Ovary (tissue), 3 donors: ENCODE data around the gene SPRN.
"Not testable (repeated sequence)": the region's sequence is repeated elsewhere in the genome, so short reads cannot be mapped to it uniquely, and the experiment has no call there.

Source experiments
- EP300 ChIP-seq: sonication (generic); formaldehyde crosslinking; IDR thresholded peaks from one replicate; pipeline ENCODE4 v1.6.1; 2017; ENCODE audit warnings: antibody characterized with exemption
- POLR2A ChIP-seq: fragments of 450-650 bp; IDR thresholded peaks from one replicate; pipeline ENCODE4 v1.6.1; 2017; ENCODE audit warnings: antibody characterized with exemption, mild to moderate bottlenecking, moderate library complexity
- TF ChIP-seq, protein P1 (sequence below), 3 donors: fragments of 450-650 bp in 2 of 3; fragments of 200-600 bp in 1 of 3; IDR thresholded peaks; one replicate each; pipeline versions ENCODE4 v1.5.1 to v1.8.0; 2016 to 2022; ENCODE audit warnings: antibody characterized with exemption in 3 of 3, mild to moderate bottlenecking in 1 of 3
- donor health status: DM: no; HTN: no; CAD: no.

DNA sequence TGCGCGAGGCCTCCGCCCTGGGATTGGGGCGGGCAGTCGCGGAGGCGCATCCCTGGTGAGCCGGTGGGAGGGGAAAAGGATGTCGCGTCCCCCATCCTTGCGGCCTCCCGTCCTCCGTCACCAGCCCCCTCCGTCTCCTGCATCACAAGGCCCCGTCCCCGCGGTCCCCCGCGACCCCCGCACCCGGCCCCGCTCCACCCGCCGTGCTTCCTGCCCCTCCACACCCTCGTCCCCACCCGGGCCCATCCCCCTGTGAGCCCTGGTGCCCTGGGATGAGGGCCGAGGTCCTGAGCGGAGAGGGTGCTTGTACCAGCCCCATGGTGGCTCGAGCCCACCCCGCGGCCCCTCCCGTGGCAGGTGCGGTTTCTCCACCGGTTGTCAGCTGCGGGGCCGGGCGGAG is at the start of gene SPRN:
- TF ChIP-seq, protein P1, sequence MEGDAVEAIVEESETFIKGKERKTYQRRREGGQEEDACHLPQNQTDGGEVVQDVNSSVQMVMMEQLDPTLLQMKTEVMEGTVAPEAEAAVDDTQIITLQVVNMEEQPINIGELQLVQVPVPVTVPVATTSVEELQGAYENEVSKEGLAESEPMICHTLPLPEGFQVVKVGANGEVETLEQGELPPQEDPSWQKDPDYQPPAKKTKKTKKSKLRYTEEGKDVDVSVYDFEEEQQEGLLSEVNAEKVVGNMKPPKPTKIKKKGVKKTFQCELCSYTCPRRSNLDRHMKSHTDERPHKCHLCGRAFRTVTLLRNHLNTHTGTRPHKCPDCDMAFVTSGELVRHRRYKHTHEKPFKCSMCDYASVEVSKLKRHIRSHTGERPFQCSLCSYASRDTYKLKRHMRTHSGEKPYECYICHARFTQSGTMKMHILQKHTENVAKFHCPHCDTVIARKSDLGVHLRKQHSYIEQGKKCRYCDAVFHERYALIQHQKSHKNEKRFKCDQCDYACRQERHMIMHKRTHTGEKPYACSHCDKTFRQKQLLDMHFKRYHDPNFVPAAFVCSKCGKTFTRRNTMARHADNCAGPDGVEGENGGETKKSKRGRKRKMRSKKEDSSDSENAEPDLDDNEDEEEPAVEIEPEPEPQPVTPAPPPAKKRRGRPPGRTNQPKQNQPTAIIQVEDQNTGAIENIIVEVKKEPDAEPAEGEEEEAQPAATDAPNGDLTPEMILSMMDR (IDR thresholded peaks at IDR 0.05), result not testable (repeated sequence)
- TF ChIP-seq EP300, POLR2A: not testable (repeated sequence)
